SU-DHL-6 (cell line): ENCODE measurements around the gene LUC7L.

Source experiments
- CTCF ChIP-seq: fragments of 200-600 bp; sonication (generic); IDR thresholded peaks from one replicate; pipeline ENCODE4 v1.5.1; 2017; ENCODE audit warnings: antibody characterized with exemption, mild to moderate bottlenecking, low read length, moderate library complexity; ENCODE audit not compliant: insufficient read depth, poor library complexity, severe bottlenecking
- EZH2phosphoT487 ChIP-seq: fragments of 200-600 bp; sonication (generic), shearing (Covaris generic); conservative IDR thresholded peaks from 2 replicates; pipeline ENCODE4 v1.6.1; 2018; ENCODE audit warnings: mild to moderate bottlenecking, antibody characterized with exemption, low read length, moderate library complexity, mixed read lengths

- TF ChIP-seq CTCF (no peak), EZH2phosphoT487 (no peak)
Observed at GRCh38 chr16:230949-231348, 1.7 kb upstream of the LUC7L start.
